GM20431 (cell line): ENCODE data around the gene SUMO2.
"Not testable (repeated sequence)": the region's sequence is repeated elsewhere in the genome, so short reads cannot be mapped to it uniquely, and the experiment has no call there.

Experiments used
- in situ Hi-C: fragments of 300-500 bp; cut with MseI, MboI; formaldehyde crosslinking; loops from one replicate; pipeline ENCODE4 v1.15.0; 2020; ENCODE audit warnings: low sequenced_read_pairs; ENCODE audit not compliant: unreplicated experiment

SUMO2 gene

DNA sequence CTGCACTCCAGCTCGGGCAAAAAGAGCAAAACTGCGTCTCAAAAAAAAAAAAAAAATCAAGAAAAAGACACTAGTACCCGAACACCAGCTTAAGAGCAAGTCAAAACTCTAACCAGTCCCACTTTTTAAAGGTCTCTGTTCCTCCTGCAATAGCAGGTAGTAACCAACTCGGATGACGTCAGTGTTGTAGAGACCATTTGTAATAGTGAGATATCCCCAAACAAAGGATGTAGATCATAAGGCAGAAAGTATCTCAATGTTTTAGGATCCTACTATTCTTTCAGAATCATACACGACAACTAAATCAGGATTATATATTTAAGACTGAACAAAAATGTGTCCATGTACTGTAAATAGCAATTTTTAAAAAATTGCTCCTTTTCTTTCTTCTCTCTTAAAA lies 30.8 kb downstream of the SUMO2 start:
- in situ Hi-C loops, result no loop called here

DNA sequence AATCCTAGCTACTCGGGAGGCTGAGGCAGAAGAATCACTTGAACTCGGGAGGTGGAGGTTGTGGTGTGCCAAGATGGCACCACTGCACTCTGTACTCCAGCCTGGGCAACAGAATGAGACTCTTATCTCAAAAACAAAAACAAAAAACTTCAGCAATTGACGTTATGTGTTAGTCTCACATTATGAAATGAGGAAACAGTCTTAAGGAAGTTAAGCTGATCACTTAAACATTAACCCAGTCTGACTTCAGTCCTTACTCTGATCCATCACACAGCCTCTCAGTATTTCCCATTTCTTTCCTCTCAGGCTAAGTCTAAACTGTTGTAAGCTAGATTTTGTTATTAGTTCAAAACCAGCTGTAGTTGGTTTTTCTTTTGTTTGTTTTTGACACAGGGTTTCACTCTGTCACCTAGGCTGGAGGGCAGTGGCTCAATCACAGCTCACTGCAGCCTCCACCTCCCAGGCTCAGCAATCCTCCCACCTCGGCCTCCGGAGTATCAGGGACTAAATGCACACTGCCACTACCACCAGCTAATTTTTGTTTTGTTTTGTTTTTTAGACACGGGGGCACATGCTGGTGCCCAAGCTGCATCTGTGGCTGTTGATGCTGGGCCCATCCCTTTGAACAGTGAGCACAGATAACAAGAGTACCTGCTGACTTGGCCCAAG lies 34.7 kb downstream of the SUMO2 start:
- in situ Hi-C loops, result no loop called here

DNA sequence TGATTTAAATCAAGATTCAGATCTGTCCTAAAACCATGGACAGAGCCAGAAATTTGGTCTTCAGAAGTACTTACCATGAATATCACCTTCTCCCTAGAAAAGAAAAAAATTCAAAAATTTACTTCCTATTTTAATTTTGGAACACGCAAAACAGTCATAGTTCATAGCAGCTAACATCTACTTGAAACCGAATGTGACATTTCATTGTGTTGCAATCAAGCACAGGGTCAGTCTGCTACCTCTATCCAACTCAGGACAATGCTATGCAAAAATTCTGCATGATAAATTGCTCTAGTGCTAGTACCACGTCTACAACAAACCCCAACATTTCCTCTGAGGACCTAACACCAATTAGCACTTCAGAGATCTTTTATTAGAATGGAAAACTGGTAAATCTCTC lies 36.2 kb downstream of the SUMO2 start:
- in situ Hi-C loops, result no loop called here

DNA sequence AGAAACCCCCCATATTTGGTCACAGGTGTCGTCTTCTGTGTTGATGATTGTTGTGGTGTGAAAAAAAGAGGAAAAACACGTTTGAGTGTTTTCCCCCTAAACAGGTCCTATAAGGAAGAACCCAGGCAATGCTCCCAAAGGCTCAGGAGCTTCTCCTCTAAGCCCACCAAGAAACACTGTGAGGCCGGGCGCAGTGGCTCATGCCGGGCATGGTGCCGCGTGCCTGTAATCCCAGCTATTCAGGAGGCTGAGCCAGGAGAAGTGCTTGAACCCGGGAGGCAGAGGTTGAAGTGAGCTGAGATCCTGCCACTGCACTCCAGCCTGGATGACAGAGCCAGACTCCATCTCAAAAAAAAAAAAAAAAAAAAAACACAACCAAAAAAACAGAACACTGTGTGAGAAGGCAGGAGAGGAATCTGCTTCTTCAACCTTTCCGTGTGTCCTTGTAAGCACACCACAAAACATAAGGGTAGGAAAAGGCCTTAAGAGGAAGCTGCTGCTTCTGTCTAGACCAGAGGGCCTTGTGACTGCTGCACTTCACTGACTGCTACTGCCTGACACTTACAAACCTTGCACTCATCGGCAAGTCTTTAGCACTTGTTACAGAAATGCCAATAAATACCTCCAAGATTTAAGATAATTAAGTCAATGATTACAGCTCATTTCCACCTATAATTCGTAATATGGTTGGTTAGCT lies 37.8 kb downstream of the SUMO2 start:
- in situ Hi-C loops, result no loop called here

DNA sequence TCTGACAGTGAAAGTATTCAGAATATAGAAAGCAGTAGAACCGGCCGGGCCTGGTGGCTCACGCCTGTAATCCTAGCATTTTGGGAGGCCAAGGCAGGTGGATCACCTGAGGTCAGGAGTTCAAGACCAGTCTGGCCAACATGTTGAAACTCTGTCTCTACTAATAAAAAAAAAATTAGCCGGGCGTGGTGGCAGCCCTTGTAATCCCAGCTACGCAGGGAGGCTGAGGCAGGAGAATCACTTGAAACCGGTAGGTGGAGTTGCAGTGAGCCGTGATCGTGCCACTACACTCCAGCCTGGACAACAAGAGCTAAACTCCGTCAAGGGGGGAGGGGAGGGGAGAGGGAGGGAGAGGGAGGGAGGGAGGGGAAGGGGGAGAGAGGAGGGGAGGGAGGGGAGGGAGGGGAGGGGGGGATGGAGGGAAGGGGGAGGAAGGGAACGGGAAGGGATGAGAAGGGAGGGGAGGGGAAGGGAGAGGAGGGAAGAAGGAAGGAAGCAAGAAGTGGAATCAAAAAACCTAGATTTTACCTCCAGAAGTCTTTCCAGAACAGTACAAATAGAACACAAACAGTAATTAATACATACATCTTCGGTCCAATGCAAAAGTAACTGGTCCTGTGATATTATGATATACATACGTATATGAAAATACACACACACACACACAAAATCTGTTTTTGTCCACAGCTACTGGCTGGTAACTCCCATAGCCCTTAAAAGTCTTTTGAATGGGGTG lies 40.4 kb downstream of the SUMO2 start:
- in situ Hi-C loops, result no loop called here

DNA sequence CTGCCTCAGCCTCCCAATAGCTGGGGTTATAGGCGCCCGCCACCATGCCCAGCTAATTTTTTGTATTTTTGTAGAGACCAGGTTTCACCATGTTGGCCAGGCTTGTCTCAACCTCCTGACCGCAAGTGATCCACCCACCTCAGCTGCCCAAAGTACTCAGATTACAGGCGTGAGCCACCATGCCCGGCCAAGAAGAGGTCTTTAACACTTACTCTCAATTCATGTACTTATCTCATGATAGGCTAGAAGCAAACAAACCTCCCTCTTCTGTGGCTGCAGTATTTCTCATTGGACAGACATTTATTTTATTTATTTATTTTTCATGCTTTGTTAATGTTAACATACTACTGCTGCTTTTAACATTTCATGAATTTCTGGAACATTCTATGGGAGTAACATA lies 44.2 kb downstream of the SUMO2 start:
- in situ Hi-C loops, result no loop called here

DNA sequence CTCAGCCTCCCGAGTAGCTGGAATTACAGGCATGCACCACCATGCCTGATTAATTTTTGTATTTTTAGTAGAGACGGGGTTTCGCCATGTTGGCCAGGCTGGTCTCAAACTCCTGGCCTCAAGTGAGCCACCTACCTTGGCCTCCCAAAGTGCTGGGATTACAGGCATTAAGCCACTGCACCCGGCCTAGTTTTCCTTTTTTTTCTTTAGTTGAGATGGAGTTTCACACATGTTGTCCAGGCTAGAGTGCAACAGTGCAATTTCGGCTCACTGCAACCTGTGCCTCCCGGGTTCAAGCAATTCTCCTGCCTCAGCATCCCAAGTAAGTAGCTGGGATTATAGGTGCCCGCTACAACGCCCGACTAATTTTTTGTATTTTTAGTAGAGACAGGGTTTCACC lies 45.0 kb downstream of the SUMO2 start:
- in situ Hi-C loops, result not testable (repeated sequence)

DNA sequence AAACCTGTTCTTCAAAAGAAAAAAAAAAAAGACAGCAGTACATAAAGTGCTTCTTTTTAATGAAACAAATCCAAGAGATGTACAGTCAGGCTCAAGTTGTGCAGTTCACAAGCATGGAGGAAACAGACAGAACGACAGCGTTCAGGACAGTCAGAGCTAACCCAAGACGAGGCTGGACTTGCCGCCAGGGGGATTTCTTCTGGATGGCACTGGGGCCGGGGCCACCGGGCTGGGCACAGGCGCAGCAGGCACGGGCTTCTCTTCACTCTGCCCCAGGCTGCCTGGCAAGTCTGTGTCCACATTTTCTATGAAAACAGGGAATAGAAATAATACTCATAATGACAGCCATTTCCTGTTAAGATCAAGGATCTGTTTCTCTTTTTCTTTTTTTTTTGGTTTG lies 46.8 kb downstream of the SUMO2 start:
- in situ Hi-C loops, result no loop called here

DNA sequence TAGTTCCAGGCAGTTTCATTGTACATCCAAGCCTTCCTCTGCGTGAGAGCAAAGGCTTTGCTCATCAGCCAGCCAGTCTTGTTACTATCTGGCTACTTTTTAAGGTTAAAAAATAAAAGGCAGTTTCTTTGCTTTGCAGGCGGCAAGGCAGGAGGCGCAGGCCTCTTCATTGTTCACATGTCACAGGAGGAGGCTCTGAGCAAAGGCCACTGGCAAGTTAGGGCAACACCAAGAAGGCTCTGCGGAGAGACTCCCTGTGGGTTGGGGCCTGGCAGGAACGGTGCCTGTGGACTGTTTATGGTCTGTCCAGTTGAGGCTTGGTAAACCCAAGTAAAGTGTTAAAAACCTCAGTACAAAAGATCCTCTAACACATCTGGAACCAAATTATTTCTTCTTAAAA lies 47.3 kb downstream of the SUMO2 start:
- in situ Hi-C loops, result no loop called here

DNA sequence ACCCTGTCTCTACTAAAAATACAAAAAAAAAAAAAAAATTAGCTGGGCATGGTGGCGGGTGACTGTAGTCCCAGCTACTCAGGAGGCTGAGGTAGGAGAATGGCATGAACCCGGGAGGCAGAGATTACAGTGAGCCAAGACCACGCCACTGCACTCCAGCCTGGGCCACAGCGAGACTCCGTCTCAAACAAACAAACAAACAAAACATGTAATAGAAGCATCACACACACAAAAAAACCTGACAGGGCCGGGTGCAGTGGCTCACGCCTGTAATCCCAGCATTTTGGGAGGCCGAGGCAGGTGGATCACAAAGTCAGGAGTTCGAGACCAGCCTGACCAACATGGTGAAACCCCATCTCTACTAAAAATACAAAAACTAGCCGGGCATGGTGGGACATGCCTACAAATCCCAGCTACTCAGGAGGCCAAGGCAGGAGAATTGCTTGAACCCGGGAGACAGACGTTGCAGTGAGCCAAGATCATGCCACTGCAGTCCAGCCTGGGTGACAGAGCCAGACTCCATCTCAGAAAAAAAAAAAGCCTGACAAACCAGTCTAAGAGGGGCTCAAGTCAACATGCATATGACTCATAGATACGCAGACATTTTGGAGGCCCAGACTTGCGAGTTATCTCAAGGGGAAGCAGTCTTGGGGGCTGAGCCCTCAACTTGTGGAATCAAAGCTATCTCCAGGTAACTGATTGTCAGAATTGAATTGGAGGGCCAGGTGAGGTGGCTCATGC lies 49.0 kb downstream of the SUMO2 start:
- in situ Hi-C loops, result not testable (repeated sequence)

DNA sequence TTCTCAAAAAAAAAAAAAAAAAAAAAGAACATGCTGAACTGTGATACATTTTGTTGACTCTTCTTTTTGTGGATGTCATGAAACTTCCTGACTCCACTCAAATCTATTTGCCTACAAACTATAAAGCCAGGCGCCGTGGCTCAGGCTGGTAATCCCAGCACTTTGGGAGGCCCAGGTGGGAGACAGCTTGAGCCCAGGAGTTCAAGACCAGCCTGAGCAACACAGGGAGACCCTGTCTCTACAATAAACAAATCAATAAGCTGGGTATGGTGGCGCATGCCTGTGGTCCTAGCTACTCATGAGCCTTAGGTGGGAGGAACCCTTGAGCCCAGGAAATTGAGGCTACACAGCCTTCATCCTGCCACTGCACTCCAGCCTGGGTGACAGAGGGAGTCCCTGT lies 49.8 kb downstream of the SUMO2 start:
- in situ Hi-C loops, result no loop called here

DNA sequence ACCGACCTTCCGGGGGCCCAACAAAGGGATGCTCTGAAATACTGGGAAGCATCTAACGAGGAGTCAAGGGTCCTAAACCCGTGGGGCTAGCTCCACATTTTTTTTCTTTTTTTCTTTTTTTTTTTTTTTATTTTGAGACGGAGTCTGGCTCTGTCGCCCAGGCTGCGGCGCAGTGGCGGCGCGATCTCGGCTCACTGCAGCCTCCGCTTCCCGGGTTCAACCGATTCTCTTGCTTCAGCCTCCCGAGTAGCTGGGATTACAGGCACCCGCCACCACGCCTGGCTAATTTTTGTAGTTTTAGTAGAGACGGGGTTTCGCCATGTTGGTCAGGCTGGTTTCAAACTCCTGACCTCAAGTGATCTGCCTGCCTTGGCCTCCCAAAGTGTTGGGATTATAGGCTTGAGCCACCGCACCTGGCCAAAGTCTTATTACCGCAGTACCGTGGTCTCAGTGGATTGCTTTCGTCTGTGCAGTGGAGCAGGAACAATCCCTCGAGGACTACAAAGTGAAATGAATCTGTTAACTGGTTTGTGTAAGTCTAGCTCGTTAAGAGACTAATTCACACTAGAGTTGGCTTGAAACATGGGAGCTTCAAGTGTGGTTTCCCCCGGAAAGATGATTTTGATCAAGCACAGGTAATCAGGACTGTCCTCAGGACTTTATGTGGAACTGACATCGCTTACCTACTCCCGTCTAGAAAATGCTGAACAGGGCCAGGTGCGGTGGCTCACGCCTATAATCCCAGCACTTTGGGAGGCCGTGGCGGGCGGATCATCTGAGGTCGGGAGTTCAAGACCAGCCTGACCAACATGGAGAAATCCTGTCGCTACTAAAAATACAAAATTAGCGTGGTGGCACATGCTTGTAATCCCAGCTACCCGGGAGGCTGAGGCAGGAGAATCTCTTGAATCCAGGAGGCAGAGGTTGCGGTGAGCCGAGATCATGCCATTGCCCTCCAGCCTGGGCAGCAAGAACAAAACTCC lies 50.5 kb downstream of the SUMO2 start:
- in situ Hi-C loops, result not testable (repeated sequence)

DNA sequence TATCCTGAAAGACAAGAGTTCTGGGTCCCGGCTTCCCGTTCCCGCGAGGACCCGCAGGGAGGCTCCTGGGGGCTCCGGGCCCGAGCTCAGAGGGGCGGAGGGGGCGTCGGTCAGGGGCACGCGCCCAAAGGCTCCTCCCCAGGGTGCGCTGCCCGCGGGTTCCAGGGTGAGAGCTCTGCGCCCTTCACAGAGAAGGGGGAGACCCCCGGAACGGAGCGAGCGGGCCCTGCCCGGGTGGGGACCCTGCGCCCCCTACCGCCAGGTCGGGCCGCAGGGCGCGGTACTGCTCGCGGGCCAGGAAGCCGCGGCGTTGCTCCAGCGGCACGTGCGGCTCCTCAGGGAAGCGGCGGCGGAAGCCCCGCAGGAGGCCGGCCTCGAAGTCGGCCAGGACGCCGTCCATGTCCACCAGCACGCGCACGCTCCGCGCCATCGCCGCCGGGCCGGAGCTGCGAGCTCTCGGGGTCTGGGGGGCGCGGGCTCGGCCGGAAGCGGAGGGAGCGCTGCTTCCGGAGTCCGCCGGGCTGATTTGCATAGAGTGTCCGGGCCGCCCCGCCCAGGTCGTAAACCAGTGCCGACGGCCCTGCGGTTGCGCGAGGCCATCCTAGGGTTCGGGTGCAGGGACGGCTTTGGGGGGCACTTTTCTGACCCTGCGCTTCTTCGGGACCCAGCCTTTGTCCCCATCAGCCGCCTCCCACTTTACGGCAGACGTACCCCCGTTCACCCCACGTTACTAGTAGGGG lies 51.3 kb downstream of the SUMO2 start, which contains the start of gene NT5C:
Gene NT5C (minus strand): TSS at position 465 of the 740 bp plus-strand sequence. CDS start 35 bp downstream, at position 430.
- in situ Hi-C loops, result no loop called here

DNA sequence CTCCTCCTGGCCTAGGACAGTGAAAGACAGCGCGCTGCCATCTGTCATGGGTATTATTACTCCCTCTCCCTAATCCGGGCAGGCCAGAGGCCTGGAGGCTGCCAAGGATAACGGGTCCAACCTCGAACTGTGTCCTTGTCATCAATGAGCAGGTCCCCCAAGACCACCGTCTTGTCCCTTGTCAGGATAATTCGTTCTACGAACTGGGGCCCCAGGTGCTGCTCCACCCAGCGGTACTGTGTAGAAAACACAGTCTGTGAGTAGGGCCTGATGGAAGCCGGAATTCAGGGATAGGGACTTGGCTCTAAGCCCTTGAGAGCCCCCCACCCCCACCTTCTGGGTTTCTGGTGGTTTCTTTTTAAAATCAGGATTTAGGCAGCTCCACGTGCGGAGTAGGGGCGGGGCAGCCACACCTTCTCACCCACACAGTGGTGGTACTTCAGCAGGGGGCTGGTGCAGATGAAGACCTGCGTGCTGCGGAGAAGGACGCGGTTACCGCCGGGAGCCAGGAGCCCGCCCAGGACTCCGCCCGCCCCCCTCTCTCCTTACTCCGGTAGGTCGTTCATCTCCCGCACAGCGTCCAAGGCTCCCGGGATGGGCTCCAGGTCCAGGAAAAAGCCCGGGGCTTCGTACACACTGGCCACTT lies 52.0 kb downstream of the SUMO2 start:
- in situ Hi-C loops, result no loop called here

DNA sequence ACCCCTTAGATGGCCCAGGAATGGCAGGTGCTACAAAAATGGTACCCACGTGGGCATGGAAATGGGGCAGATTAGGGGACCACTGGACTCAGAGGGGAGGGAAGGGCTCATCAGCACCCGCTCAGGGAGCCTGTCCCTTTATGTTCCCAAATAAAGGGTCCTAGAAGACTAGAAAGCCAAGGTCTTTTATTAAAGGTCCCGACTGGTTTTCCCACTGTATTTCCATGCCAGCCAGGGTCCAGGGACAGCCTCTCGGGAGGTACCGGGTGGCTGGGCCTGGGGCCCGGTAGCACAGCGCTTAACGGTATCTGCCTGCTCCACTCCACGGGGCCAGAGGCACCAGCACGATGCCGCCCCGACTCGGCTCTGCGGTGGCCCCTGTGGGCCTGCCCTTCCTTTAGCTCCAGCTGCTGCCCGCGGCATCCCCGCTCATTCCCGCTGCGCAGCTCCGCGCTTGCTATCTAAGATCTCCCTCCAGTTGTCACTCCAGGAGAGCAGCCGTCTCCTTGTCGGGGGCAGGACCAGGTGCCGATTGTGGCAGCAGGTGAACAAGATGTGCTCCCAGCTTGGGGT lies 52.6 kb downstream of the SUMO2 start:
- in situ Hi-C loops, result no loop called here

DNA sequence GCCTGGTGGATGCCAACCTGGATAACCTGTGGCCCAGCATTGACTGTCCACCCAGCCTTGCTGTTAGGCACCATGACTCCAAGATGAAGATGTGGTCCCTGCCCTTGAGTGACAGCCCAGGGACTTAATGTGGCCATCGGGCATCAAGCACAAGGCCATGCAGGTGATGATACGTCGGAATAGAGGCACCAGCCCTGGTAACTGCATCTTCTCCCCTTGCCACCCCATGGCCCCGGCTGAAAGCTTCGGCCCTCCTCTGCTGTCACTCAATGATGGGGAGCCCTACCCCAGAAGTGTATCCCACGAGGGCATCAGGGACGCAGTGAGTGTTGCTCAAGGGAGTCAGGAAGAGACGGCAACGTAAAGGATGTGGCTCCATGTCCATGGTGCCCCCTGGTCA lies 53.2 kb downstream of the SUMO2 start:
- in situ Hi-C loops, result no loop called here

DNA sequence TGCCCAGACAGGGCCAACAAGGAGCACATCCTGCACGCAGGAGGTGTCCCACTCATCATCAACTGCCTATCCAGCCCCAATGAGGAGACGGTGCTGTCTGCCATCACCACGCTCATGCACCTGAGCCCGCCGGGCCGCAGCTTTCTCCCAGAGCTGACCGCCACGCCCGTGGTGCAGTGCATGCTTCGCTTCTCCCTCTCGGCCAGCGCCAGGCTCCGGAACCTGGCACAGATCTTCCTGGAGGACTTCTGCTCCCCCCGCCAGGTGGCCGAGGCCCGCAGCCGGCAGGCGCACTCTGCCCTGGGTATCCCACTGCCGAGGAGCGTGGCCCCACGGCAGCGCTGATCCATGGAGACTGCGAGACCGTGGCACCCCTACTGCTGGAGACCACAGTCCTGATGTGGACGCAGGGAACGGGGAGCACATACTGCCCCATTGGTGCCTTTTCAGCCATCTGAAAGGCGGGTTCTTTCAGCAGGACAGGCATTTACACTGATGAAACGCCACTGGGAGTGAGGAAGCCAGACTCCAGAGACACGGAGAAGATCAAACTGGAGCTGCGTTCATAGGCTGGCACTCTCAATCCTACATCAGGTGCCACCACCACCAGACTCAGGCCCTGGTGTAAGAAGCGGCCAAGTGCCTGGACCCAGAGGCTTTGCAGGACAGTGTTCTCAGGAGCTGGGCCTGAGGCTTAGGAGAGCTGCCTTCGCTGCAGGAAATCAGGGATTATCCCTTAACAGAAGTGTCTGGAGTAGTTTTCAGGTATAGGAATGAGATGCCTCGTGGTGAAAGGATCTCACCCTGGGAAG lies 53.9 kb downstream of the SUMO2 start:
- in situ Hi-C loops, result no loop called here
